Heart left ventricle (tissue), 16 donors: ENCODE data around the gene STYXL1. TPM values are rescaled to one million over a fixed set of nuclear protein-coding genes. Genes with fewer than 3 reads are reported as not detected.

Source experiments
- ATAC-seq, 4 donors: fragments of 200-7000 bp; cut with Tn5 transposase; one replicate each; pipeline ENCODE4 v1.9.1; 2020 to 2022; ENCODE audit warnings: moderate library complexity in 4 of 4, mild to moderate bottlenecking in 3 of 4, moderate number of reproducible peaks in 1 of 4
- DNase-seq, 5 donors: peaks; one replicate each; pipeline ENCODE4 v3.0.0-alpha.2; 2020
- H3K27ac ChIP-seq, 12 donors: fragments of 200-600 bp; sonication (generic) in 4 of 12; one replicate each; pipeline versions ENCODE4 v1.5.0 to v1.8.0; 2016 to 2022; ENCODE audit warnings: mild to moderate bottlenecking in 2 of 12
- H3K27me3 ChIP-seq, 9 donors: fragments of 200-600 bp; sonication (generic) in 2 of 9; one replicate each; pipeline versions ENCODE4 v1.5.1 to v1.8.0; 2016 to 2022; ENCODE audit warnings: mild to moderate bottlenecking in 3 of 9
- H3K36me3 ChIP-seq, 9 donors: fragments of 200-600 bp; sonication (generic) in 2 of 9; one replicate each; pipeline versions ENCODE4 v1.5.0 to v1.8.0; 2018 to 2022; ENCODE audit warnings: mild to moderate bottlenecking in 2 of 9
- H3K4me1 ChIP-seq, 12 donors: fragments of 200-600 bp; sonication (generic) in 4 of 12; one replicate each; pipeline versions ENCODE4 v1.5.0 to v1.8.0; 2016 to 2022; ENCODE audit warnings: mild to moderate bottlenecking in 3 of 12
- H3K4me3 ChIP-seq, 12 donors: fragments of 200-600 bp; sonication (generic) in 4 of 12; one replicate each; pipeline versions ENCODE4 v1.5.0 to v1.8.0; 2017 to 2022; ENCODE audit warnings: mild to moderate bottlenecking in 9 of 12, moderate library complexity in 4 of 12
- H3K9me3 ChIP-seq, 12 donors: fragments of 200-600 bp; sonication (generic) in 4 of 12; one replicate each; pipeline versions ENCODE4 v1.5.0 to v1.8.0; 2016 to 2022; ENCODE audit warnings: mild to moderate bottlenecking in 1 of 12
- CTCF ChIP-seq, 12 donors: fragments of 200-600 bp; sonication (generic) in 4 of 12; IDR thresholded peaks; one replicate each; pipeline versions ENCODE4 v1.5.0 to v1.8.0; 2018 to 2022; ENCODE audit warnings: antibody characterized with exemption in 12 of 12, mild to moderate bottlenecking in 5 of 12
- POLR2A ChIP-seq, 2 donors: fragments of 450-650 bp; IDR thresholded peaks; one replicate each; pipeline ENCODE4 v1.6.1; 2017; ENCODE audit warnings: antibody characterized with exemption in 2 of 2, mild to moderate bottlenecking in 2 of 2, moderate library complexity in 2 of 2
- WGBS, 4 donors: extraction: QIAGEN DNeasy Blood & Tissue Kit in 2 of 4; methylation state at CpG; one replicate each; pipeline versions ENCODE4 v1.1.5 to v1.1.7; 2013 to 2018; 5-methylcytosine and 5-hydroxymethylcytosine counted together
- intact Hi-C, 10 donors: fragments of 100-400 bp; cut with DNase I; formaldehyde crosslinking; loops; one replicate each; pipeline versions ENCODE4 v1.11.1 to v1.14.2; 2022
- polyA plus RNA-seq, 2 donors: library from polyadenylated mRNA; stranded (reverse); fragments of 200-250 nt; gene quantifications; one replicate each; pipeline ENCODE4 v1.2.3, GENCODE V29; 2013
- total RNA-seq, 9 donors: library from RNA; depleted of rRNA in 2 of 9; stranded (reverse); fragments of >200 nt in 2 of 9; fragmentation: NEBNext Ultra II Directional in 3 of 9; extraction: Animal tissue kit (Norgen Biotek cat#: 25700) in 3 of 9; gene quantifications; one replicate each; pipeline versions ENCODE4 v1.1.0 to v1.2.4, GENCODE V29; 2016 to 2023
- donor health status: ischemic (EF 13 %, LVEDD 7.1; RV severe dilation, severe dysfunction).
- donor health status: healthy with polysubstance abuse.
- donor health status: DM: no; HTN: yes; CAD: no.
- donor health status: DM: no; HTN: no; CAD: no.
- donor health status: ischemic (EF 25% LVEDD 6.9; RV normal size, moderate dysfunction).
- donor health status: ischemic (EF 25% LVEDD 5.7; RV mildly dilated, moderate dysfunction).
- donor health status: healthy.
- donor health status: DM: yes; HTN: yes; CAD: no.
- donor health status: ischemic (EF 35%, LVEDD 5.7; RV mildly dilated, moderate dysfunction).
- donor health status: nonischemic (EF 11% LVEDD 7.7; RV severe dilation, severe dysfunction).
- donor health status: DM: yes; HTN: yes; CAD: no.
- donor health status: PGD.
- donor health status: ischemic (EF 29% LVEDD 5.4; RV normal size, mild dysfunction).
- donor health status: nonischemic (EF 23%, LVEDD 6.1; RV moderate dilation, normal function).

The STYXL1 gene
- total and polyA plus RNA-seq, 11 donors, result 7.9 to 44.3 (median 19.1) TPM

GRCh38 chr7:76049295-76049694 is 1.5 kb upstream of the STYXL1 start:
- no peaks in the 10 kb centered on the region for H3K9me3 ChIP-seq
- intact Hi-C loops, result loop anchor here in 2 of 10 donors (5.0 to 10.0 kb wide), 2 partner anchors 57 to 86 kb away; partner anchors contain the start of gene TMEM120A (in 1 of the 2)
- no peaks in the 10 kb centered on the region for H3K27me3 ChIP-seq
- no peak for DNase-seq
- peaks cover 0 to 25% (median 15%) of the 10 kb centered on the region in 9 donors for H3K36me3 ChIP-seq
- no peak for TF ChIP-seq CTCF (IDR thresholded peaks at IDR 0.05)
- TF ChIP-seq POLR2A (IDR thresholded peaks at IDR 0.05), result no peak
- H3K4me3 ChIP-seq, result peak overlapping the region in 9 of 12 donors; percentile 68 to 100 (median 92)
- peaks cover 0 to 72% (median 35%) of the 10 kb centered on the region in 12 donors for H3K4me1 ChIP-seq
- no peak for ATAC-seq
- 66 to 77% (median 76%) methylated on average over 6 of the region's 6 CpGs for WGBS, 4 donors
- H3K27ac ChIP-seq, result peak overlapping the region in 4 of 12 donors; percentile 90 to 96 (median 95)

- no peak for TF ChIP-seq POLR2A (IDR thresholded peaks at IDR 0.05)
- peak in 2 of 12 donors; percentile 14 to 16 for TF ChIP-seq CTCF (IDR thresholded peaks at IDR 0.05)
- no peaks in the 10 kb centered on the region for H3K27me3 ChIP-seq
- H3K36me3 ChIP-seq, result peaks cover 0 to 18% (median 9%) of the 10 kb centered on the region in 9 donors
- no peaks in the 10 kb centered on the region for H3K9me3 ChIP-seq
- intact Hi-C loops, result loop anchor here in 2 of 10 donors (5.0 to 10.0 kb wide), 2 partner anchors 56 to 86 kb away; partner anchors contain the start of gene TMEM120A (in 1 of the 2)
- no peak for DNase-seq
- H3K4me1 ChIP-seq, result peaks cover 0 to 65% (median 33%) of the 10 kb centered on the region in 12 donors
- 2 to 11% (median 6%) methylated on average over 9 of the region's 9 CpGs for WGBS, 4 donors
- H3K27ac ChIP-seq, result peak overlapping the region; percentile 80 to 98 (median 94)
- H3K4me3 ChIP-seq, result peak overlapping the region; percentile 68 to 100 (median 90)
- peak in 2 of 4 donors; percentile 8 to 54 for ATAC-seq
These were observed 828 bp upstream of the STYXL1 start for GRCh38 chr7:76048668-76048988.

GRCh38 chr7:76047305-76047810 is 442 bp downstream of the STYXL1 start:
- peaks cover 0 to 13% (median 4%) of the 10 kb centered on the region in 9 donors for H3K36me3 ChIP-seq
- 1 to 2% (median 1%) methylated on average over 17 to 21 of the region's 21 CpGs for WGBS, 4 donors
- TF ChIP-seq POLR2A (IDR thresholded peaks at IDR 0.05) (no peak), CTCF (IDR thresholded peaks at IDR 0.05) (no peak)
- no peak for DNase-seq
- H3K27ac ChIP-seq, result peak overlapping the region; percentile 80 to 98 (median 94)
- H3K27me3 ChIP-seq, result no peaks in the 10 kb centered on the region
- peak in 2 of 4 donors; percentile 1 to 65 for ATAC-seq
- peak overlapping the region; percentile 68 to 100 (median 90) for H3K4me3 ChIP-seq
- H3K9me3 ChIP-seq, result no peaks in the 10 kb centered on the region
- intact Hi-C loops, result loop anchor here in 2 of 10 donors (5.0 to 10.0 kb wide), 2 partner anchors 55 to 87 kb away; partner anchors contain the start of gene TMEM120A (in 1 of the 2)
- peaks cover 0 to 52% (median 27%) of the 10 kb centered on the region in 12 donors for H3K4me1 ChIP-seq

- WGBS, 4 donors, result 91 to 95% (median 93%) methylated on average over 6 to 7 of the region's 7 CpGs
- H3K4me3 ChIP-seq, result no peak overlapping the region
- ATAC-seq (no peak), DNase-seq (no peak)
- intact Hi-C loops, result loop anchor here in 1 of 10 donors (10.0 kb wide), 1 partner anchor 90 kb away; no protein-coding TSS in a partner anchor
- H3K4me1 ChIP-seq, result peaks cover 0 to 28% (median 18%) of the 10 kb centered on the region in 12 donors
- no peak for TF ChIP-seq POLR2A (IDR thresholded peaks at IDR 0.05)
- no peak for TF ChIP-seq CTCF (IDR thresholded peaks at IDR 0.05)
- H3K27me3 ChIP-seq, result no peaks in the 10 kb centered on the region
- peaks cover 0 to 10% (median 0%) of the 10 kb centered on the region in 9 donors for H3K36me3 ChIP-seq
- H3K9me3 ChIP-seq, result no peaks in the 10 kb centered on the region
- no peak overlapping the region for H3K27ac ChIP-seq
These were observed 3.4 kb downstream of the STYXL1 start for GRCh38 chr7:76044375-76044865.
